ENCODE results near the gene FAM222A.

- TF ChIP-seq EZH2 (IDR thresholded peaks at IDR 0.05): no peak
- TF ChIP-seq POLR2AphosphoS5 (IDR thresholded peaks at IDR 0.05; ENCODE audit: borderline replicate concordance, low read depth, low read length): no peak
- TF ChIP-seq FOXP2 (optimal IDR thresholded peaks at IDR 0.05; ENCODE audit: control extremely low read depth, extremely low read length, insufficient read depth): no peak
Measured at GRCh38 chr12:109693160-109693559, 20.5 kb upstream of the FAM222A start.
